NCI-H460 (cell line): ENCODE measurements around the gene MYO7A. TPM values are rescaled to one million over a fixed set of nuclear protein-coding genes. Genes with fewer than 3 reads are reported as not detected.

Source experiments
- DNase-seq: peaks from one replicate; pipeline ENCODE4 v3.0.0-alpha.2; 2016; ENCODE audit warnings: low read depth; ENCODE audit errors: extremely low read depth
- total RNA-seq: library from RNA; depleted of rRNA; stranded (reverse); fragments of >200 nt; shearing (Covaris generic); gene quantifications from 2 replicates; pipeline ENCODE4 v1.2.3, GENCODE V29; 2014

Gene MYO7A
- total RNA-seq, 1 experiment from 2014 or later = 0.10 TPM

GRCh38 chr11:77110836-77111235 lies 17.2 kb upstream of the MYO7A start:
- DNase-seq = no peak

GRCh38 chr11:77111277-77111676 lies 16.8 kb upstream of the MYO7A start:
- DNase-seq = no peak

- no peak for DNase-seq
These were observed 16.1 kb upstream of the MYO7A start for GRCh38 chr11:77111946-77112345.

GRCh38 chr11:77112641-77113381 lies 15.2 kb upstream of the MYO7A start:
- no peak for DNase-seq

GRCh38 chr11:77113382-77114088 lies 14.5 kb upstream of the MYO7A start:
- no peak for DNase-seq

- DNase-seq = no peak
These were observed 14.0 kb upstream of the MYO7A start for GRCh38 chr11:77114089-77114463.

GRCh38 chr11:77115181-77115611 lies 12.8 kb upstream of the MYO7A start:
- DNase-seq = no peak

GRCh38 chr11:77115956-77116355 lies 12.1 kb upstream of the MYO7A start:
- DNase-seq = no peak

- no peak for DNase-seq
These were observed 10.6 kb upstream of the MYO7A start for GRCh38 chr11:77117492-77117891.

- no peak for DNase-seq
These were observed 10.0 kb upstream of the MYO7A start for GRCh38 chr11:77118086-77118485.

GRCh38 chr11:77118971-77119370 lies 9.1 kb upstream of the MYO7A start:
- no peak for DNase-seq

GRCh38 chr11:77119531-77119936 lies 8.5 kb upstream of the MYO7A start:
- no peak for DNase-seq

- no peak for DNase-seq
These were observed 7.5 kb upstream of the MYO7A start for GRCh38 chr11:77120571-77120970.

- DNase-seq = no peak
These were observed 6.9 kb upstream of the MYO7A start for GRCh38 chr11:77121096-77121640.

GRCh38 chr11:77121876-77122575 lies 6.0 kb upstream of the MYO7A start:
- DNase-seq = no peak

GRCh38 chr11:77122576-77123212 lies 5.4 kb upstream of the MYO7A start:
- no peak for DNase-seq

- DNase-seq = no peak
These were observed 4.5 kb upstream of the MYO7A start for GRCh38 chr11:77123591-77123990.

GRCh38 chr11:77124041-77124440 lies 4.0 kb upstream of the MYO7A start:
- DNase-seq = no peak

- no peak for DNase-seq
These were observed 3.6 kb upstream of the MYO7A start for GRCh38 chr11:77124488-77124887.

- no peak for DNase-seq
These were observed 2.9 kb upstream of the MYO7A start for GRCh38 chr11:77125191-77125590.

- no peak for DNase-seq
These were observed 2.4 kb upstream of the MYO7A start for GRCh38 chr11:77125695-77126094.
